Mucosa of rectum (tissue), 2 donors: ENCODE data around the gene GNB1.

Experiments used
- H3K27ac ChIP-seq, 2 donors: one replicate each; pipeline ENCODE4 v1.7.0; 2013; ENCODE audit warnings: inconsistent platforms in 2 of 2, low read depth in 2 of 2, low read length in 2 of 2
- H3K27me3 ChIP-seq, 2 donors: one replicate each; pipeline ENCODE4 v1.7.0; 2013; ENCODE audit warnings: low read length in 2 of 2; ENCODE audit not compliant: control insufficient read depth in 2 of 2, insufficient read depth in 2 of 2
- H3K36me3 ChIP-seq, 2 donors: one replicate each; pipeline ENCODE4 v1.7.0; 2013; ENCODE audit warnings: low read length in 2 of 2; ENCODE audit not compliant: control insufficient read depth in 2 of 2, insufficient read depth in 2 of 2
- H3K4me1 ChIP-seq, 2 donors: one replicate each; pipeline ENCODE4 v1.7.0; 2013; ENCODE audit warnings: low read length in 2 of 2, mild to moderate bottlenecking in 1 of 2; ENCODE audit not compliant: control insufficient read depth in 2 of 2, insufficient read depth in 2 of 2
- H3K4me3 ChIP-seq, 2 donors: one replicate each; pipeline ENCODE4 v1.7.0; 2013; ENCODE audit warnings: low read length in 2 of 2
- H3K9ac ChIP-seq, 2 donors: one replicate each; pipeline ENCODE4 v1.7.0; 2013; ENCODE audit warnings: low read length in 2 of 2, low read depth in 1 of 2, mild to moderate bottlenecking in 1 of 2
- H3K9me3 ChIP-seq, 2 donors: one replicate each; pipeline ENCODE4 v1.7.0; 2013; ENCODE audit warnings: low read length in 2 of 2; ENCODE audit not compliant: control insufficient read depth in 2 of 2
- donor health status: healthy.
- donor health status: Normal muscosa, but diverticular disease.

GNB1 gene

GRCh38 chr1:1777583-1777899 is 113.3 kb downstream of the GNB1 start:
- H3K4me1 ChIP-seq = peaks cover 59 to 61% of the 10 kb centered on the region in 2 donors
- no peaks in the 10 kb centered on the region for H3K9me3 ChIP-seq
- H3K27me3 ChIP-seq = no peaks in the 10 kb centered on the region
- no peaks in the 10 kb centered on the region for H3K36me3 ChIP-seq
- peak overlapping the region; percentile 76 to 99 for H3K9ac ChIP-seq
- peak overlapping the region; percentile 92 to 99 for H3K27ac ChIP-seq
- peak overlapping the region; percentile 84 to 86 for H3K4me3 ChIP-seq

DNA sequence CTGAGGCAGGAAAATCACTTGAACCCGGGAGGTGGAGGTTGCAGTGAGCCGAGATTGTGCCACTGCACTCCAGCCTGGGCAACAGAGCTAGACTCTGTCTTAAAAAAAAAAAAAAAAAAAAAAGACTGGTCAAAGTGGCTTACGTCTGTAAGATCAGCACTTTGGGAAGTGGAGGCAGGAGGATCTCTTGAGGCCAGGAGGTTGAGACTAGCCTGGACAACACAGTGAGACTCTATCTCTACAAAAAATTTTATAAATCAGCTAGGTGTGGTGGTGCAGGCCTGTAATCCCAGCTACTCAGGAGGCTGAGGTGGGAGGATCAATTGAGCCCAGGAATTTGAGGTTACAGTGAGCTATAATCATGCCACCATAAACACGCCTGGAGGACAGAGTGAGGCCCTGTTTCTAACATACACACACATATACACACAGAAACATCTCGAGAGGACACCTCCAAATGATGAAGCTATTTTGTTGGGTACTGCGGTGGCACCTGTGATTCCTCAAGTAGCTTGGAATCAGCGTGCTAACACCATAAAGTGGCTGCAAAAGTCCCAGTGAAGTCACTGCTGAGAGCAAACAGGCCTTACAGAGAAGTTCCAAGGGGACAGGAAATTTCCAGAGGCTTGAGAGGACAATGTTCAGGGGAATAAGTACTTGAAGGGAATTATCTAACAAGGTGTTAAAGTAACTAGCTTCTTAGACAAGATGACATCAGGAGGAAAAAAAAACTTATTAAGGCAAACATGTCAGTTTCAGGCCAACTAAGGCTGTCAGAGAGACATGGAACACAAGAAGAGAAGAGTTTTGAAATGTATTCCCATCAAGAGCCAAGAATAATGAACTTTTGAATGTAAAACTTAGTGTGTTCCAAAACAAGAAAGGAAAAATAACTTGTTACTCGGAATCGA is 114.0 kb downstream of the GNB1 start:
- Histone ChIP-seq H3K4me1 (peaks cover 53 to 55% of the 10 kb centered on the region in 2 donors), H3K27me3 (no peaks in the 10 kb centered on the region), H3K4me3 (peak overlapping the region; percentile 84 to 86), H3K9me3 (no peaks in the 10 kb centered on the region), H3K27ac (peak overlapping the region; percentile 92 to 99), H3K36me3 (peaks cover 0 to 3% of the 10 kb centered on the region in 2 donors), H3K9ac (peak overlapping the region; percentile 63 to 99)

- no peaks in the 10 kb centered on the region for H3K9me3 ChIP-seq
- H3K4me3 ChIP-seq = peak overlapping the region in 1 of 2 donors; percentile 23
- H3K27me3 ChIP-seq = no peaks in the 10 kb centered on the region
- peak overlapping the region in 1 of 2 donors; percentile 17 for H3K27ac ChIP-seq
- H3K9ac ChIP-seq = peak overlapping the region in 1 of 2 donors; percentile 9
- H3K4me1 ChIP-seq = peaks cover 39 to 41% of the 10 kb centered on the region in 2 donors
- peaks cover 7% of the 10 kb centered on the region in 2 donors for H3K36me3 ChIP-seq
These were observed 115.3 kb downstream of the GNB1 start for GRCh38 chr1:1775327-1776226.

DNA sequence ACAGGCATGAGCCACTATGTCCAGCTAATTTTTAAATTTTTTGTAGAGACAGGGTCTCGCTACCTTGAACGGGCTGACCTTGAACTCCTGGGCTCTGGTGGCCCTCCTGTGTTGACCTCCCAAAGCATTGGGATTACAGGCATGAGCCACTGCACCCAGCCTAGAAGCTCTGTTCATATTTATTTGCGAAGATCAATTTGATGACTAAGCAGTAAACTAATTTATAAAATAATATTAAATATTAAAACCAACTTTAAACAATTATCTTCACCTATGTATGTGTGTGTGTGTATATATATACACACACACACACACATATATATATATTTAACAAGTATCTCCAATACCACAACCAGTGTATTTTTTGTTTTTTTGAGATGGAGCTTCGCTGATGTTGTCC is 117.0 kb downstream of the GNB1 start:
- Histone ChIP-seq H3K9ac (no peak overlapping the region), H3K27me3 (no peaks in the 10 kb centered on the region), H3K9me3 (no peaks in the 10 kb centered on the region), H3K4me3 (no peak overlapping the region), H3K4me1 (peaks cover 23 to 24% of the 10 kb centered on the region in 2 donors), H3K36me3 (peaks cover 7% of the 10 kb centered on the region in 2 donors), H3K27ac (no peak overlapping the region)

DNA sequence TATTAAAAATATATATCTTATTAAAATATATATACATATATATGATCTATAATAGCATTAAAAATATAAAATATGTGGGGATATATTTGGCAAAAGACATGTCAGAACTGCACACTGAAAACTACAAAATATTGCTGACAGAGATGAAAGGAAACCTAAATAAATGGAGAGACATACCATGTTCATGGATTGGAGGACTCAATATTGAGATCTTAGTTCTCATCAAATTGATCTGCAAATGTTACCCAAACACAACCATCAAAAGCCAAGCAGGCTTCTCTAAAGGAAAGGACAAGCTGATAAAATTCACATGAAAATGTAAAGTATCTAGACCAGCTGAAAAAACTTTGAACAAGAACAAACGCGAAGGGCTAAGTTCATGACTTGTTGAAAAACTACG is 119.8 kb downstream of the GNB1 start:
- peaks cover 10 to 11% of the 10 kb centered on the region in 2 donors for H3K4me1 ChIP-seq
- no peaks in the 10 kb centered on the region for H3K9me3 ChIP-seq
- no peak overlapping the region for H3K4me3 ChIP-seq
- no peaks in the 10 kb centered on the region for H3K27me3 ChIP-seq
- no peak overlapping the region for H3K9ac ChIP-seq
- H3K36me3 ChIP-seq = peaks cover 7 to 16% of the 10 kb centered on the region in 2 donors
- no peak overlapping the region for H3K27ac ChIP-seq

DNA sequence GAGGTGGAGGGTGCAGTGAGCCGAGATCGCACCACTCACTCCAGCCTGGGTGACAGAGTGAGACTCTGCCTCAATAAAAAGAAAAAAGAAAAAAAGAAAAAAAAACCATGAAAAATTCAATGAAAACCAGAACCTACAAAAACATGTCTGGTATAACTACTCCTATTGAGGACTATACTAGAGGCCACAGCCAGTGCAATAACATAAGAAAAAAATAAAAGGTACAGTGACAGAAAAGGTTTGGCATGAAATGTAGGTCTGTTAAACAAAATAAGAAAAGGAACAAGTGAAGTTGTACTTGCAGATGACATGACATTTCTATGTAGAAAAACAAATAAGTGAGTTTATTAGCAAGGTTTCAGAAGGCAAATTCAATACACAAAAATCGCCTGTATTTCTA is 120.8 kb downstream of the GNB1 start:
- Histone ChIP-seq H3K27ac (no peak overlapping the region), H3K36me3 (peaks cover 7 to 17% of the 10 kb centered on the region in 2 donors), H3K9ac (no peak overlapping the region), H3K4me1 (peaks cover under 1 to 2% of the 10 kb centered on the region in 2 donors), H3K9me3 (no peaks in the 10 kb centered on the region), H3K27me3 (no peaks in the 10 kb centered on the region), H3K4me3 (no peak overlapping the region)

- Histone ChIP-seq H3K4me3 (no peak overlapping the region), H3K27ac (no peak overlapping the region), H3K9me3 (no peaks in the 10 kb centered on the region), H3K4me1 (no peaks in the 10 kb centered on the region), H3K27me3 (no peaks in the 10 kb centered on the region), H3K9ac (no peak overlapping the region), H3K36me3 (peaks cover 10 to 31% of the 10 kb centered on the region in 2 donors)
These were observed 122.5 kb downstream of the GNB1 start for GRCh38 chr1:1768249-1768992.

DNA sequence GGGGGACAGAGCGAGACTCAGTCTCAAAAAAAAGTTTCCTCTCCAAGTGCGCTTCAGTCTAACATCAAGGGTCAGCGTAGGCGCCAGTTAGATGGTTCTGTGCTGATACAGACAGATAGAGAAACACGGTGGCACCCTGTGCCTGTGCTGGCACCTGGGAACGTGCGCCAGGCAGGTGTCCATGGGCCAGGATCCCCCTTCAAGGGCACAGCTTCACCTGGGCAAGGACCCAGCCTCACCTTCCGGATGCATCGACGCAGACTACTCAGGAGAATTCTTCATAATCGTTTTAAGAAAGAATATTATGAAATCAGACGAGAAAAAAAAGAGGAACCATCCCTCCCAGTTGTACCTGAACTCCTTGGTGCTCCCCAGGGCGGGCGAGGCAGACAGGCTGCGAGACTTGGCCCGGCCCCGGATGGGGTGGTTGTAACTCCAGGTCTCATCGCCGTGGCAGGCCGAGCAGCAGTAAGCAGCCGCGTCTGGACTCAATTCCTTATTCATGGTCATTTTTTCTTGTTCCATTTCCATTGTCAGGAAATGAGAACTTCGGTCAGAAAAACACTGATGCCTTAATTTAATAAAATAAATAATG is 125.9 kb downstream of the GNB1 start:
- Histone ChIP-seq H3K4me3 (no peak overlapping the region), H3K9ac (no peak overlapping the region), H3K27me3 (no peaks in the 10 kb centered on the region), H3K27ac (no peak overlapping the region), H3K36me3 (peaks cover 18 to 45% of the 10 kb centered on the region in 2 donors), H3K9me3 (no peaks in the 10 kb centered on the region), H3K4me1 (peaks cover under 1 to 1% of the 10 kb centered on the region in 2 donors)
